ENCODE data around the gene PAX5. TPM values are rescaled to one million over a fixed set of nuclear protein-coding genes. Genes with fewer than 3 reads are reported as not detected.

The PAX5 gene
- total and polyA plus RNA-seq, 2 donors, result 0.38 to 1.6 TPM

DNA sequence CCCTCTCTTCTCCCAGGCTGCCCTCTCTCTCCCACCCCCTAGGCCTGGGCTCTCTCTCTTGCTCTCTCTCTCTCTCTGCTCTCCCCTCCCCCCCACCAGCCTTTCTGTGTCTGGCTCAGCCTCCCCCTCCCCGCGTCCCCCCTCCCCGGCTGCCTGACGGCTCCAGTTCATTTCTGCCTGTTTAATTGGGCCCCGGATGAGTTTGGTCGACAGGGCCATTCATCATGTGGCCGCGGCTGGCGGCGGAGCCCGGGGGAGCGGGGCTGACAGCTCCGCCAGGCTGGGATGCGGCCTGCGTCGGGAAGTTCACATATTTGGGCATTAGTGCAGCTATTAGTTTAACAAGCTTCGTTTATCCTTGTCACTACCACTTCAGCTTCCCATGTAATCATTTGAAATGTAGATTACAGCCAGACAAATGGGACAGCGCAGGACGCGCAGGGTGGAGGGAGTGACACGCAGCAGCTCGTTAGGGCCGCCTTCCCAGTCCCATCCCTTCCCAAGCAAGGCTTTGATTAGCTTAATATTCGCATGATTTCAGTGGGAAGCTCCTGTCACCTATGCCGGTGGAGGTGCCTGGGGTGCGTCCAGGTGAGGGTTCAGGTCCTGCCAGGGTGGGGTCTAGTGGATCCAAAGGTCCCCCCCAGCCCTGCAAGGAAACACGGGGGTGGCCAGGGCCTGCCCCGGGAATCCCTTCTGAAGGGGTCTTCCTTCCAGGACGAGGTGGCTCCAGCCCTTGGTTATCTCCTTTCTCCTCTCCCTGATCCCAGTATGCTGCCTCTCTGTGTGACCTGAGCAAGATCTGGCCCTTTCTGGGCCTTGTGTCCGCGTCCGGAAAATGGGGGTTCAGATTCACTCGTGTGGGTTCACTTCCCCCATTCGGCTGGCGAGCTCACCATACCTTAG, 214.8 kb downstream of the PAX5 start:
- Histone ChIP-seq H3K4me1 (ENCODE audit: control insufficient read depth in 2 of 2, insufficient read depth in 2 of 2, low read length in 2 of 2) (no peaks in the 10 kb centered on the region), H3K27me3 (ENCODE audit: control insufficient read depth in 2 of 2, insufficient read depth in 1 of 2, low read length in 1 of 2) (peaks cover 0 to 25% of the 10 kb centered on the region in 2 donors), H3K9me3 (ENCODE audit: control insufficient read depth in 2 of 2, insufficient read depth in 1 of 2, low read length in 1 of 2) (no peaks in the 10 kb centered on the region), H3K27ac (ENCODE audit: low read depth in 1 of 2, low read length in 1 of 2) (no peak overlapping the region), H3K36me3 (ENCODE audit: control insufficient read depth in 2 of 2, insufficient read depth in 2 of 2, low read length in 1 of 2) (no peaks in the 10 kb centered on the region), H3K4me3 (ENCODE audit: low read length in 2 of 2) (no peak overlapping the region)
- 67% methylated on average over 35 of the region's 35 CpGs for WGBS
- DNase-seq (ENCODE audit: low read depth in 6 of 9, low spot score in 9 of 9), result no peak

DNA sequence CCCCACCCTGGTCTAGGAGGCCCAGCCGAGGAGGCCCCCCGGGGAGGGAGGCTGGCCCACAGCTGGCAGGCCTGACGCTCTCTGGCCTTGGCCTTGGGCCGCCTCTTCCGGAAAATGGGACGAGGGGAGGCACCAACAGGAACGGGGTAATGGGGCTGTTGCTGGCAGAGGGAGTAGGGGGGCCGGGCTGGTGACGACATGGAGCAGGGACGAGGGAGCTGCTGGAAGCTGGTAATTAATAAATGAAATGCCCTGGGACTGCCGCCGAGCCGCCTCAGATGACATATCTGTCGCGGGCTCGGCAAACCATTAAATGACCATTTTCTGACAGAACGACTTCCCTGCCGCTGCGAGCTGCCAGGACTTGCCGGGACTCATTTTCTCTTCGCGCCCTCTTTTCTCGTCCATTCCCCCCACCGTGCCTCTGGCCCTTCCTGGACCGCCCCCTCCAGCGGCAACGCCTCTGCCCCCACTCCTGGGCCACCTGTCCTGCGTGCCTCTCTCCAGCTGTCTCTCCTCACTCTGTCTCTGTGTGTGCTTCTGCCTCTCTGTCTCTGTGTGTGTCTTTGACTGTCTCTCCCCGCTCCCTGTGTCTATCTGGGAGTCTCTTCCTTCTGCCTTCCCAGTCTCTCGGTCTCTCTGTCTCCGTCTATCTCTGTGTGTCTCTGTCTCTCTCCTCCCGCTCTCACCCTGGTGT, 215.7 kb downstream of the PAX5 start:
- 49% methylated on average over 32 of the region's 32 CpGs for WGBS
- Histone ChIP-seq H3K9me3 (ENCODE audit: control insufficient read depth in 2 of 2, insufficient read depth in 1 of 2, low read length in 1 of 2) (no peaks in the 10 kb centered on the region), H3K27ac (ENCODE audit: low read depth in 1 of 2, low read length in 1 of 2) (no peak overlapping the region), H3K27me3 (ENCODE audit: control insufficient read depth in 2 of 2, insufficient read depth in 1 of 2, low read length in 1 of 2) (peaks cover 0 to 25% of the 10 kb centered on the region in 2 donors), H3K4me3 (ENCODE audit: low read length in 2 of 2) (no peak overlapping the region), H3K4me1 (ENCODE audit: control insufficient read depth in 2 of 2, insufficient read depth in 2 of 2, low read length in 2 of 2) (no peaks in the 10 kb centered on the region), H3K36me3 (ENCODE audit: control insufficient read depth in 2 of 2, insufficient read depth in 2 of 2, low read length in 1 of 2) (no peaks in the 10 kb centered on the region)
- no peak for DNase-seq (ENCODE audit: low read depth in 6 of 9, low spot score in 9 of 9)

DNA sequence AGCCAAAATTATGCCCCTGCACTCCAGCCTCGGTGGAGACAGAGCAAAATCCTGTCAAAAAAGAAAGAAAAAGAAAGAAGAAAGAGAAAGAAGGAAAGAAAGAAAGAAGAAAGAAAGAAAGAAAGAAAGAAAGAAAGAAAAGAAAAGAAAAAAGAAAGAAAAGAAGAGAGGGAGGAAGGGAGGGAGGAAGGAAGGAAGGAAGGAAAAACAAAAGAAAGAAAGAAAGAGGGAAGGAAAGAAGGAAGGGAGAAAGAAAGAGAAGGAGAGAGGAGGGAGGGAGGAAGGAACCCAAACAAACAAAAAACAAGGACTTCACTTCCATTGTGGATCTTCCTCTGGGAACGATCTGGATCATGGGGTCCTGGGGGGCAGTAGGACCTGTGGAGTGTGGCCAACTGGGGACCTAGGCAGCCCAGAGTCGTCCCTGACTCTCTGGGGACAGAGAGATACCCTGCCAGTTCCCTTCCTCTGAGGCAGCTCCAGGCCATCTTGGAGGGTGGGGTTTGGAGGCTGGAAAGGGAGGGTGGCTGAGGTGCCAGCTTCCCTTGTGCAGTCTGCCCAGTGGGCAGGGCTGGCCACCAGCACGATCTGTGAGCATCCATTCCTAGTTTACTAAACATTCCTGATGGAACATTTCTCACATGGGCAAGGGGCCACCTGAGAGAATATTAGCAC, 216.8 kb downstream of the PAX5 start:
- Histone ChIP-seq H3K4me1 (ENCODE audit: control insufficient read depth in 2 of 2, insufficient read depth in 2 of 2, low read length in 2 of 2) (no peaks in the 10 kb centered on the region), H3K36me3 (ENCODE audit: control insufficient read depth in 2 of 2, insufficient read depth in 2 of 2, low read length in 1 of 2) (no peaks in the 10 kb centered on the region), H3K9me3 (ENCODE audit: control insufficient read depth in 2 of 2, insufficient read depth in 1 of 2, low read length in 1 of 2) (no peaks in the 10 kb centered on the region), H3K4me3 (ENCODE audit: low read length in 2 of 2) (no peak overlapping the region), H3K27me3 (ENCODE audit: control insufficient read depth in 2 of 2, insufficient read depth in 1 of 2, low read length in 1 of 2) (peaks cover 0 to 25% of the 10 kb centered on the region in 2 donors), H3K27ac (ENCODE audit: low read depth in 1 of 2, low read length in 1 of 2) (no peak overlapping the region)
- 91% methylated on average over 4 of the region's 4 CpGs for WGBS
- DNase-seq (ENCODE audit: low read depth in 6 of 9, low spot score in 9 of 9), result no peak

DNA sequence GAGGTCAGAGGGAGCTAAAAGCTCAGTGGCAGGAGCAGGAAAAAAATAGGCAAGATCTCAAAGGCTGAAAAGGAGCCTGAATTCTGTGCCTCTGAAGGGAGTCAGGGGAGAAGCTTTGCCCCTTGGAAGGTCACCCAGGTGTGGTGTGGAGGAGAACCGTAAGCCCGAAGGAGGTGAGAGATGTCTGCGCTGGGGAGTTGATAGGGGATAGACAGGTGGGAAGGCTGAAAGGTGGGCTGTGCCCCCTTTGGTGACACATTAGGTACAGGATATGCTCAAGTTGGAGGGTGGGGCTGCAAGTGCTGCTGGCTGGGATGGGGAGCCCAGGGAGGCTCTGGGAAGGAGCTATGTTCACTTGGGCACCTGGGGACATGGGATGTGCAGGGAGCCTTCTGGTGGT, 217.7 kb downstream of the PAX5 start:
- no peak overlapping the region for H3K4me3 ChIP-seq (ENCODE audit: low read length in 2 of 2)
- H3K27me3 ChIP-seq (ENCODE audit: control insufficient read depth in 2 of 2, insufficient read depth in 1 of 2, low read length in 1 of 2), result peaks cover 0 to 25% of the 10 kb centered on the region in 2 donors
- 100% methylated on average over 3 of the region's 3 CpGs for WGBS
- no peaks in the 10 kb centered on the region for H3K4me1 ChIP-seq (ENCODE audit: control insufficient read depth in 2 of 2, insufficient read depth in 2 of 2, low read length in 2 of 2)
- no peak for DNase-seq (ENCODE audit: low read depth in 6 of 9, low spot score in 9 of 9)
- H3K36me3 ChIP-seq (ENCODE audit: control insufficient read depth in 2 of 2, insufficient read depth in 2 of 2, low read length in 1 of 2), result no peaks in the 10 kb centered on the region
- no peaks in the 10 kb centered on the region for H3K9me3 ChIP-seq (ENCODE audit: control insufficient read depth in 2 of 2, insufficient read depth in 1 of 2, low read length in 1 of 2)
- no peak overlapping the region for H3K27ac ChIP-seq (ENCODE audit: low read depth in 1 of 2, low read length in 1 of 2)

DNA sequence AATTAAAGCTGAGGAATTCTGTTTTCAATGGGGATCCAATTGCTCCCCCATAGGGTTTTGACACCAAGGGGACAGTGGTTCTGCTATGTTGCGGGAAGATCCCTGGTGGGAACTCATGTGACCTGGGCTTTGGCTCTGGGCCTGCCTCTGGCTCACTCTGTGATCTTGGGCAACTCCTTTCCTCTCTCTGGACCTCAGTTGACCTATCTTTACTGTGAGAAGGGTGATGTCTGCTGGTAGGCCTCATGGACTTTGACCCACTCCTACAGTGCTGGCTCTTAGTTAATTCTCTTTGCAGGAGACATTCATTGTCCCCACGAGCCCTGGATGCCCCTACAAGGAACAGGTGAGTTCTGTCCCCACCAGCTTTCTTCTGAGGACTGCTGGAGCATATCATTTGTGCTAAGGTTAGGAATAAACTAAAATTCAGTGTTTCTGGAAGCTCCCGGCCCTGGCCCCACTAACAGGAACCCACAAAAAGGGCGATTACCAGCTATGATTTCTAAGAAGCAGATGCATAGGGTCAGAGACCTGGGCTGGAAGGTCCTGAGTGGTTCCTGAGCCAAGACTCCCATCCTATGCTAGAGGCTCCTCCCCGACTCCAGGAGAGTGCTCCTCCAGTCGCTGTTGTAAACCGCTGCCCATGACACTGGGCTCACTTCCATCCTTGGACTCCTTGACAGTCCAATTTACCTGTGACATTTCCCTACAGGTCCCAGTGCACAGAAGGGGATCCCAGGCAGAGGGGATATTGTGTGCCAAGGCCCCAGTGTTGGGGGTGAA, 218.3 kb downstream of the PAX5 start:
- Histone ChIP-seq H3K36me3 (ENCODE audit: control insufficient read depth in 2 of 2, insufficient read depth in 2 of 2, low read length in 1 of 2) (no peaks in the 10 kb centered on the region), H3K9me3 (ENCODE audit: control insufficient read depth in 2 of 2, insufficient read depth in 1 of 2, low read length in 1 of 2) (no peaks in the 10 kb centered on the region), H3K27me3 (ENCODE audit: control insufficient read depth in 2 of 2, insufficient read depth in 1 of 2, low read length in 1 of 2) (peaks cover 0 to 25% of the 10 kb centered on the region in 2 donors), H3K4me3 (ENCODE audit: low read length in 2 of 2) (no peak overlapping the region), H3K27ac (ENCODE audit: low read depth in 1 of 2, low read length in 1 of 2) (no peak overlapping the region), H3K4me1 (ENCODE audit: control insufficient read depth in 2 of 2, insufficient read depth in 2 of 2, low read length in 2 of 2) (no peaks in the 10 kb centered on the region)
- WGBS, result 91% methylated on average over 7 of the region's 7 CpGs
- DNase-seq (ENCODE audit: low read depth in 6 of 9, low spot score in 9 of 9), result no peak

DNA sequence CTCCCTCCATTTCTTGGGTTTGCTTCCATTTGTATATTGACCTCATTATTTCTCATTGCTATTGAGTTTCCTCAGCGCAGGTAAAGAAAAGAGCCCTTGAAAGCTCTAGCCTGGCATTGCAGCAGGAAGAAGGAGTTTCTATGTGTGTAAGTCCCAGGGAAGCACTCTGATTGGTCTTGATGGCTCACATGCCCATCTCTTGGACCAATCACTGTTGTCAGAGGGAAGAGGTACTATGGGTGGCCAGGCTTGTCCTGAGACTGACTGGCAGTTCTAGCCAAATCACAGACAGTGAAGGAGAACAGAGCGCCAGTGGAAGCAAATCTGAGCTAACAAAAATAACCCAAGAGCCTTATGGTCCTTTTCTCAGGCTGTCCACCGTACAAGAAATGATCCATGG, 219.0 kb downstream of the PAX5 start:
- peaks cover 0 to 23% of the 10 kb centered on the region in 2 donors for H3K27me3 ChIP-seq (ENCODE audit: control insufficient read depth in 2 of 2, insufficient read depth in 1 of 2, low read length in 1 of 2)
- no peaks in the 10 kb centered on the region for H3K36me3 ChIP-seq (ENCODE audit: control insufficient read depth in 2 of 2, insufficient read depth in 2 of 2, low read length in 1 of 2)
- 98% methylated on average over 3 of the region's 3 CpGs for WGBS
- H3K4me1 ChIP-seq (ENCODE audit: control insufficient read depth in 2 of 2, insufficient read depth in 2 of 2, low read length in 2 of 2), result no peaks in the 10 kb centered on the region
- no peak overlapping the region for H3K4me3 ChIP-seq (ENCODE audit: low read length in 2 of 2)
- H3K9me3 ChIP-seq (ENCODE audit: control insufficient read depth in 2 of 2, insufficient read depth in 1 of 2, low read length in 1 of 2), result no peaks in the 10 kb centered on the region
- no peak overlapping the region for H3K27ac ChIP-seq (ENCODE audit: low read depth in 1 of 2, low read length in 1 of 2)
- no peak for DNase-seq (ENCODE audit: low read depth in 6 of 9, low spot score in 9 of 9)

DNA sequence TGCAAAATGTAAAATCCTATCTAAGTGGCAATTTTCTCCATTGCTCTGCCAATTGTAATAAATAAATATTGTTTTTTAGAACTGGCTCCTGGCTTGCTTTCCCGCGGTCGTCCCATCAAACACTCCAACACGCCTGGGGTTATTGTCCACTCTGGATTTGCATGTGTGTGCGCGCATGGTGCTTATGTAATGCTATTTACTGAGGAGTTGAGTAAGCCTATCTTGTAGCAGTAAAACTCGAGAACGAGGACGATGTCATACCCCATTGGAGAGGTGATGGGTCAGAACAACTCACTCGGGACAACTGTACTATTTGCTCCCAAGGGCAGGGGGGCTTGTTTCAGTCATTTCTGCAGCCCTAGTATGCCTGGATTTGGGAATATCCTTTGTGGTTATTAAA, 220.9 kb downstream of the PAX5 start:
- H3K36me3 ChIP-seq (ENCODE audit: control insufficient read depth in 2 of 2, insufficient read depth in 2 of 2, low read length in 1 of 2), result no peaks in the 10 kb centered on the region
- DNase-seq (ENCODE audit: low read depth in 6 of 9, low spot score in 9 of 9), result no peak
- no peaks in the 10 kb centered on the region for H3K9me3 ChIP-seq (ENCODE audit: control insufficient read depth in 2 of 2, insufficient read depth in 1 of 2, low read length in 1 of 2)
- WGBS, result 86% methylated on average over 10 of the region's 10 CpGs
- no peak overlapping the region for H3K27ac ChIP-seq (ENCODE audit: low read depth in 1 of 2, low read length in 1 of 2)
- H3K4me3 ChIP-seq (ENCODE audit: low read length in 2 of 2), result no peak overlapping the region
- H3K27me3 ChIP-seq (ENCODE audit: control insufficient read depth in 2 of 2, insufficient read depth in 1 of 2, low read length in 1 of 2), result peaks cover 0 to 6% of the 10 kb centered on the region in 2 donors
- H3K4me1 ChIP-seq (ENCODE audit: control insufficient read depth in 2 of 2, insufficient read depth in 2 of 2, low read length in 2 of 2), result no peaks in the 10 kb centered on the region

DNA sequence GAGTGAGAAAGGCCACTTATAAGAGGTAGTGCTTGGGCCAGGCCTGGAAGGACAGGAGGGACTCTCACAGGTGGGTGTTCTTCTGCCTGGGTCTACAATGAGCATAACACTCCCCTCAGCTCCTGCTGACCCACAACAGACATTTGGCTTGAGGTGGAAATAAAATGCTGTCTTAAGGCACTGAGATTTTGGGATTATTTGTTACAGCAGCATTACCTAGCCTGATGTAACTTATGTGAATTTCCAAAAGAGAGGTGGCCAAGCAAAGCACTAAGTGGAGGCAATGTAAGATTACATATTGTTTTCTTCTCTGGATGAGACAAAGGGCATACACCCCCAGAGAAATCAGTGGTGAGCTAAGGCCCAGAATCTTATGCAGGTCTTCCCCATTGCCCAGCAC, 221.5 kb downstream of the PAX5 start:
- Histone ChIP-seq H3K27me3 (ENCODE audit: control insufficient read depth in 2 of 2, insufficient read depth in 1 of 2, low read length in 1 of 2) (peaks cover 0 to 2% of the 10 kb centered on the region in 2 donors), H3K36me3 (ENCODE audit: control insufficient read depth in 2 of 2, insufficient read depth in 2 of 2, low read length in 1 of 2) (no peaks in the 10 kb centered on the region), H3K4me1 (ENCODE audit: control insufficient read depth in 2 of 2, insufficient read depth in 2 of 2, low read length in 2 of 2) (no peaks in the 10 kb centered on the region), H3K4me3 (ENCODE audit: low read length in 2 of 2) (no peak overlapping the region), H3K9me3 (ENCODE audit: control insufficient read depth in 2 of 2, insufficient read depth in 1 of 2, low read length in 1 of 2) (no peaks in the 10 kb centered on the region), H3K27ac (ENCODE audit: low read depth in 1 of 2, low read length in 1 of 2) (no peak overlapping the region)
- DNase-seq (ENCODE audit: low read depth in 6 of 9, low spot score in 9 of 9), result no peak
